Gastrocnemius medialis (tissue), 4 donors: ENCODE data around the gene C4orf36. TPM values are rescaled to one million over a fixed set of nuclear protein-coding genes. Genes with fewer than 3 reads are reported as not detected.

Experiments used
- ATAC-seq, 2 donors: fragments of 150-250 bp; one replicate each; pipeline ENCODE4 v1.9.1; 2016
- DNase-seq, 2 donors: peaks; one replicate each; pipeline ENCODE4 v3.0.0-alpha.2; 2019
- H3K27ac ChIP-seq, 4 donors: fragments of 200-600 bp; sonication (generic); 1 replicate in 1 of 4; 2 replicates in 3 of 4; pipeline ENCODE4 v1.5.1; 2016 to 2018; ENCODE audit warnings: mild to moderate bottlenecking in 2 of 4, moderate library complexity in 1 of 4
- H3K27me3 ChIP-seq, 3 donors: fragments of 200-600 bp; sonication (generic) in 2 of 3; 1 replicate in 1 of 3; 2 replicates in 2 of 3; pipeline versions ENCODE4 v1.5.1 to v1.6.0; 2016 to 2019; ENCODE audit warnings: mild to moderate bottlenecking in 1 of 3, moderate library complexity in 1 of 3
- H3K36me3 ChIP-seq, 2 donors: fragments of 200-600 bp; sonication (generic) in 1 of 2; one replicate each; pipeline ENCODE4 v1.5.1; 2017 to 2018
- H3K4me1 ChIP-seq, 2 donors: fragments of 200-600 bp; sonication (generic) in 1 of 2; one replicate each; pipeline ENCODE4 v1.5.1; 2016 to 2017; ENCODE audit warnings: mild to moderate bottlenecking in 2 of 2
- H3K4me3 ChIP-seq, 4 donors: fragments of 200-600 bp; sonication (generic) in 3 of 4; 1 replicate in 1 of 4; 2 replicates in 3 of 4; pipeline ENCODE4 v1.5.1; 2016 to 2019; ENCODE audit warnings: mild to moderate bottlenecking in 2 of 4
- H3K9me3 ChIP-seq, 3 donors: fragments of 200-600 bp; sonication (generic) in 2 of 3; 1 replicate in 1 of 3; 2 replicates in 2 of 3; pipeline ENCODE4 v1.5.1; 2016 to 2019
- CTCF ChIP-seq, 5 experiments: fragments of 450-650 bp in 3 of 5; fragments of 200-600 bp in 2 of 5; sonication (generic) in 2 of 5; IDR thresholded peaks in 4 of 5; conservative IDR thresholded peaks in 1 of 5; 1 replicate in 4 of 5; 2 replicates in 1 of 5; pipeline ENCODE4 v1.5.1; 2016 to 2019; ENCODE audit warnings: antibody characterized with exemption in 5 of 5, mild to moderate bottlenecking in 3 of 5, moderate library complexity in 3 of 5
- POLR2A ChIP-seq, 2 donors: fragments of 450-650 bp; IDR thresholded peaks; one replicate each; pipeline ENCODE4 v1.6.1; 2017; ENCODE audit warnings: antibody characterized with exemption in 2 of 2, mild to moderate bottlenecking in 2 of 2, moderate library complexity in 2 of 2
- in situ Hi-C, 4 donors: fragments of 200-750 bp; cut with MboI; loops; one replicate each; pipeline versions ENCODE4 v1.15.0 to v1.8.0; 2017; ENCODE audit warnings: low sequenced_read_pairs in 4 of 4
- intact Hi-C: fragments of 100-400 bp; cut with DNase I; formaldehyde crosslinking; loops from one replicate; pipeline ENCODE4 v1.15.1; 2023; ENCODE audit warnings: low total_unique reads
- total RNA-seq, 4 donors: library from RNA; depleted of rRNA; stranded (reverse); fragments of >200 nt; gene quantifications; one replicate each; pipeline versions ENCODE4 v1.1.0 to v1.2.3, GENCODE V29; 2016

C4orf36 gene
- total RNA-seq, 4 donors from 2014 or later: 0.38 TPM; not detected in 3

GRCh38 chr4:86896596-86896995 lies 4.4 kb upstream of the C4orf36 start:
- intact Hi-C loops (loop anchor here (10.0 kb wide), 2 partner anchors 302 to 338 kb away; partner anchors contain the start of gene PTPN13), in situ Hi-C loops (loop anchor here (5.0 kb wide), 1 partner anchor 399 kb away; no protein-coding TSS in a partner anchor)
- no peak for DNase-seq
- Histone ChIP-seq H3K4me1 (peaks cover 7 to 8% of the 10 kb centered on the region in 2 donors), H3K27ac (peak overlapping the region in 3 of 4 donors; percentile 22 to 47 (median 30)), H3K27me3 (no peaks in the 10 kb centered on the region), H3K4me3 (no peak overlapping the region), H3K36me3 (no peaks in the 10 kb centered on the region), H3K9me3 (no peaks in the 10 kb centered on the region)
- ATAC-seq: peak; percentile 68 to 69
- TF ChIP-seq CTCF (IDR thresholded peaks at IDR 0.05 in 4 of 5, conservative IDR thresholded peaks at IDR 0.05 in 1 of 5) (no peak), POLR2A (IDR thresholded peaks at IDR 0.05) (no peak)

GRCh38 chr4:86895692-86896488 lies 3.7 kb upstream of the C4orf36 start:
- H3K4me1 ChIP-seq: peaks cover 7 to 8% of the 10 kb centered on the region in 2 donors
- H3K9me3 ChIP-seq: no peaks in the 10 kb centered on the region
- H3K4me3 ChIP-seq: no peak overlapping the region
- peak overlapping the region in 3 of 4 donors; percentile 22 to 47 (median 30) for H3K27ac ChIP-seq
- H3K27me3 ChIP-seq: no peaks in the 10 kb centered on the region
- ATAC-seq: peak in 1 of 2 donors; percentile 64
- H3K36me3 ChIP-seq: no peaks in the 10 kb centered on the region
- intact Hi-C loops (loop anchor here (1.0 to 10.0 kb wide), 3 partner anchors 301 to 398 kb away; partner anchors contain the start of gene PTPN13), in situ Hi-C loops (loop anchor here (5.0 kb wide), 1 partner anchor 399 kb away; no protein-coding TSS in a partner anchor)
- TF ChIP-seq POLR2A (IDR thresholded peaks at IDR 0.05): no peak
- TF ChIP-seq CTCF (IDR thresholded peaks at IDR 0.05 in 4 of 5, conservative IDR thresholded peaks at IDR 0.05 in 1 of 5): peak; percentile 43 to 76 (median 66)
- DNase-seq: no peak

- TF ChIP-seq CTCF (IDR thresholded peaks at IDR 0.05 in 4 of 5, conservative IDR thresholded peaks at IDR 0.05 in 1 of 5): no peak
- TF ChIP-seq POLR2A (IDR thresholded peaks at IDR 0.05): no peak
- no peak overlapping the region for H3K4me3 ChIP-seq
- H3K4me1 ChIP-seq: peaks cover 7 to 8% of the 10 kb centered on the region in 2 donors
- ATAC-seq (no peak), DNase-seq (no peak)
- in situ Hi-C loops: no loop called here
- H3K9me3 ChIP-seq: no peaks in the 10 kb centered on the region
- H3K27me3 ChIP-seq: no peaks in the 10 kb centered on the region
- no peak overlapping the region for H3K27ac ChIP-seq
- intact Hi-C loops: loop anchor here (10.0 kb wide), 2 partner anchors 300 to 340 kb away; partner anchors contain the start of gene PTPN13
- H3K36me3 ChIP-seq: no peaks in the 10 kb centered on the region
Measured at GRCh38 chr4:86894455-86894854, 2.2 kb upstream of the C4orf36 start.

GRCh38 chr4:86893136-86893535 lies 914 bp upstream of the C4orf36 start:
- DNase-seq (no peak), ATAC-seq (no peak)
- H3K4me3 ChIP-seq: no peak overlapping the region
- no peak overlapping the region for H3K27ac ChIP-seq
- H3K36me3 ChIP-seq: no peaks in the 10 kb centered on the region
- no peaks in the 10 kb centered on the region for H3K9me3 ChIP-seq
- no peaks in the 10 kb centered on the region for H3K27me3 ChIP-seq
- in situ Hi-C loops (no loop called here), intact Hi-C loops (loop anchor here (10.0 kb wide), 2 partner anchors 298 to 342 kb away; partner anchors contain the start of gene PTPN13)
- peaks cover 7 to 8% of the 10 kb centered on the region in 2 donors for H3K4me1 ChIP-seq
- no peak for TF ChIP-seq POLR2A (IDR thresholded peaks at IDR 0.05)
- TF ChIP-seq CTCF (IDR thresholded peaks at IDR 0.05 in 4 of 5, conservative IDR thresholded peaks at IDR 0.05 in 1 of 5): no peak
